C1 segment of cervical spinal cord (tissue), 14 donors: ENCODE data around the gene MOBP.
"Not testable (repeated sequence)": the region's sequence is repeated elsewhere in the genome, so short reads cannot be mapped to it uniquely, and the experiment has no call there.

Experiments
- DNase-seq, 14 donors: peaks; one replicate each; lab custom pipeline; 2025; lab: John Stamatoyannopoulos, UW

Gene MOBP

GRCh38 chr3:39449796-39450195 is 17.7 kb upstream of the MOBP start:
- DNase-seq, result no peak

GRCh38 chr3:39453134-39453533 is 14.3 kb upstream of the MOBP start:
- no peak for DNase-seq

GRCh38 chr3:39453872-39454271 is 13.6 kb upstream of the MOBP start:
- not testable (repeated sequence) for DNase-seq

GRCh38 chr3:39454591-39455217 is 12.8 kb upstream of the MOBP start:
- DNase-seq, result no peak

- no peak for DNase-seq
These were observed 11.3 kb upstream of the MOBP start for GRCh38 chr3:39456159-39456558.

GRCh38 chr3:39457361-39457760 is 10.1 kb upstream of the MOBP start:
- no peak for DNase-seq

GRCh38 chr3:39458579-39458978 is 8.9 kb upstream of the MOBP start:
- not testable (repeated sequence) for DNase-seq

GRCh38 chr3:39460677-39461076 is 6.8 kb upstream of the MOBP start:
- DNase-seq, result peak in 10 of 14 donors; percentile 19 to 67 (median 43)

GRCh38 chr3:39463269-39463668 is 4.2 kb upstream of the MOBP start:
- no peak for DNase-seq

- DNase-seq, result peak in 2 of 14 donors; percentile 39 to 41
These were observed 492 bp upstream of the MOBP start for GRCh38 chr3:39466988-39467387.

GRCh38 chr3:39468108-39468436 is 592 bp downstream of the MOBP start:
- DNase-seq, result no peak

- no peak for DNase-seq
These were observed 1.8 kb downstream of the MOBP start for GRCh38 chr3:39469258-39469657.

GRCh38 chr3:39469945-39470344 is 2.5 kb downstream of the MOBP start:
- DNase-seq, result no peak

GRCh38 chr3:39471652-39472051 is 4.2 kb downstream of the MOBP start:
- no peak for DNase-seq

- DNase-seq, result no peak
These were observed 6.1 kb downstream of the MOBP start for GRCh38 chr3:39473452-39474125.

- no peak for DNase-seq
These were observed 6.6 kb downstream of the MOBP start for GRCh38 chr3:39474126-39474515.

GRCh38 chr3:39476783-39477182 is 9.3 kb downstream of the MOBP start:
- no peak for DNase-seq

- no peak for DNase-seq
These were observed 10.7 kb downstream of the MOBP start for GRCh38 chr3:39478226-39478625.

- DNase-seq, result no peak
These were observed 12.4 kb downstream of the MOBP start for GRCh38 chr3:39479701-39480414.

GRCh38 chr3:39485547-39485946 is 18.1 kb downstream of the MOBP start:
- peak in 2 of 14 donors; percentile 22 to 60 for DNase-seq

GRCh38 chr3:39491014-39491413 is 23.5 kb downstream of the MOBP start:
- no peak for DNase-seq

GRCh38 chr3:39491733-39492350 is 24.4 kb downstream of the MOBP start:
- DNase-seq, result no peak

- no peak for DNase-seq
These were observed 27.3 kb downstream of the MOBP start for GRCh38 chr3:39494781-39495180.
